GM19043 (cell line): ENCODE data around the gene COL12A1.

ENCODE experiments used
- ATAC-seq: cut with Tn5 transposase; IDR thresholded peaks from one replicate; pipeline ENCODE4 v1.9.1; 2021; ENCODE audit warnings: low read depth; ENCODE audit not compliant: unreplicated experiment

COL12A1 gene

GRCh38 chr6:75070244-75070643 lies 135.6 kb downstream of the COL12A1 start:
- no peak for ATAC-seq

DNA sequence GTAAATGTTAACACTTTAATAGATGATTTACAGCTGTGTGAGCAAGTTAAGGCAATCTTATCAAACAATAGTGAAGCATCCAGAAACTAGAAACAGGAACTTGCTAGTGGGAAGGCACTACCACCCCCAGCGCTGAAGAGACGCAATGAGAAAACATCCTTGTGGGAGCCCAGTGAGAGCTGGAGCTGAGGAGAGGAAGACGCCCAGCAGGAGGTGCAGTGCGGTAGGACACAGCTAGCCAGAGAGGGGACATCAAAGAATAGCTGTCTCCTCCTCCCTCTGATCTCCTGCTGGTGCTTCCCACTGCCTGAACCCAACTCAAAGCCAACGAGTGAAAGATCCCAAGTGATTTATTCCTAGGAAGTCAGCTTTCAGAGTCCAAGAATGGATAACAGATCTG lies 140.3 kb downstream of the COL12A1 start:
- ATAC-seq = no peak

- no peak for ATAC-seq
Observed at GRCh38 chr6:75052491-75052890, 153.4 kb downstream of the COL12A1 start.

DNA sequence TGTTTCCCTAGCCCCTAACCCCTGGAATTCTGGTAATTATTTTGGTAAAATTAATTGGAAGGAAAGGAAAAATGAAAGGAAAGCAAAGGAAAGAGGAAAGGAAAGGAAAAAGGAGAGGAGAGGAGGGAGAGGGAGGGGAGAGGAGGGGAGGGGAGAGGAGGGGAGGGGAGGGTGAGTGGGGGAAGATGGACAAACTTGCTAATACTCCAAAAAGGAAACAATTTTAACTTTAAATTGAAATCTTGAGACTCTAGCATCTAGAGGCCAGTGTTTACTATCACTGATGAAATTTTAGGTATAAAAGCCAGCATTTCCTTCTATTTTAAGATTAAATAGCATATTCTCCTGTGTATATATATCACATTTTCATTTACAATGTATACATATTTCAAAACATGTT lies 156.5 kb downstream of the COL12A1 start:
- no peak for ATAC-seq

- no peak for ATAC-seq
Observed at GRCh38 chr6:75044846-75045245, 161.0 kb downstream of the COL12A1 start.

- ATAC-seq = no peak
Observed at GRCh38 chr6:75041381-75041780, 164.5 kb downstream of the COL12A1 start.
